ENCODE results near the gene CAMTA2.
A peak's percentile ranks its signal among the peaks of the same experiment; 100 is the strongest.

CAMTA2 gene

GRCh38 chr17:4998732-4999429 lies 11.4 kb upstream of the CAMTA2 start:
- DNase-seq = no peak

- DNase-seq = no peak
Measured at GRCh38 chr17:4998027-4998731, 10.7 kb upstream of the CAMTA2 start.

GRCh38 chr17:4997302-4998026 lies 10.0 kb upstream of the CAMTA2 start, which contains the start of the genes INCA1 and KIF1C:
INCA1 (minus strand) TSS chr17:4997522; CDS start chr17:4994437, 3,085 bp downstream.
KIF1C (plus strand) TSS chr17:4997950; CDS start chr17:5000247, 2,297 bp downstream.
- DNase-seq = no peak

- DNase-seq = no peak
Measured at GRCh38 chr17:4994081-4994595, 6.7 kb upstream of the CAMTA2 start.

GRCh38 chr17:4987767-4988567 lies 492 bp upstream of the CAMTA2 start:
- no peak for DNase-seq

- DNase-seq = no peak
Measured at GRCh38 chr17:4986403-4986802, 1.1 kb downstream of the CAMTA2 start.

- DNase-seq = no peak
Measured at GRCh38 chr17:4982305-4982704, 5.2 kb downstream of the CAMTA2 start.

GRCh38 chr17:4980644-4981216 lies 6.7 kb downstream of the CAMTA2 start:
- peak; percentile 2 for DNase-seq

- DNase-seq = no peak
Measured at GRCh38 chr17:4978726-4979125, 8.7 kb downstream of the CAMTA2 start.

GRCh38 chr17:4974115-4974670 lies 13.3 kb downstream of the CAMTA2 start:
- no peak for DNase-seq

GRCh38 chr17:4973256-4974114 lies 14.0 kb downstream of the CAMTA2 start:
- no peak for DNase-seq

GRCh38 chr17:4972752-4973151 lies 14.7 kb downstream of the CAMTA2 start:
- DNase-seq = no peak

- DNase-seq = no peak
Measured at GRCh38 chr17:4972322-4972721, 15.2 kb downstream of the CAMTA2 start.

GRCh38 chr17:4971826-4972225 lies 15.6 kb downstream of the CAMTA2 start:
- no peak for DNase-seq

- no peak for DNase-seq
Measured at GRCh38 chr17:4970273-4970672, 17.2 kb downstream of the CAMTA2 start.

GRCh38 chr17:4969551-4970173 lies 17.8 kb downstream of the CAMTA2 start:
- no peak for DNase-seq

- no peak for DNase-seq
Measured at GRCh38 chr17:4969047-4969550, 18.4 kb downstream of the CAMTA2 start.

- DNase-seq = no peak
Measured at GRCh38 chr17:4968486-4969046, 18.9 kb downstream of the CAMTA2 start.

- peak; percentile 48 for DNase-seq
Measured at GRCh38 chr17:4967539-4968485, 19.7 kb downstream of the CAMTA2 start, which contains the start of gene SPAG7. SPAG7 (minus strand) TSS chr17:4967817; CDS start chr17:4967804, 13 bp downstream.

All from NCI-H2081 treated with DMSO at 0.1 percent for 48 hours (cell line).